Measurements from ENCODE around the gene KCNJ4. TPM values are rescaled to one million over a fixed set of nuclear protein-coding genes. Genes with fewer than 3 reads are reported as not detected.

KCNJ4 gene
- total RNA-seq, 1 donor from 2014 or later: 0.43 TPM

GRCh38 chr22:38448945-38449745 is 5.9 kb downstream of the KCNJ4 start:
- no peak overlapping the region for H3K27ac Mint-ChIP-seq (ENCODE audit: unreplicated experiment)
- TF ChIP-seq CTCF (IDR thresholded peaks at IDR 0.05): no peak
- H3K9me3 Mint-ChIP-seq (ENCODE audit: unreplicated experiment): no peaks in the 10 kb centered on the region
- peaks cover 46% of the 10 kb centered on the region for H3K27me3 Mint-ChIP-seq (ENCODE audit: unreplicated experiment)
- peaks cover 2% of the 10 kb centered on the region for H3K4me1 Mint-ChIP-seq (ENCODE audit: unreplicated experiment)
- no peak overlapping the region for H3K4me3 Mint-ChIP-seq (ENCODE audit: unreplicated experiment)
- no peak for DNase-seq (ENCODE audit: extremely low spot score, unreplicated experiment)
- H3K36me3 Mint-ChIP-seq (ENCODE audit: unreplicated experiment): no peaks in the 10 kb centered on the region

DNA sequence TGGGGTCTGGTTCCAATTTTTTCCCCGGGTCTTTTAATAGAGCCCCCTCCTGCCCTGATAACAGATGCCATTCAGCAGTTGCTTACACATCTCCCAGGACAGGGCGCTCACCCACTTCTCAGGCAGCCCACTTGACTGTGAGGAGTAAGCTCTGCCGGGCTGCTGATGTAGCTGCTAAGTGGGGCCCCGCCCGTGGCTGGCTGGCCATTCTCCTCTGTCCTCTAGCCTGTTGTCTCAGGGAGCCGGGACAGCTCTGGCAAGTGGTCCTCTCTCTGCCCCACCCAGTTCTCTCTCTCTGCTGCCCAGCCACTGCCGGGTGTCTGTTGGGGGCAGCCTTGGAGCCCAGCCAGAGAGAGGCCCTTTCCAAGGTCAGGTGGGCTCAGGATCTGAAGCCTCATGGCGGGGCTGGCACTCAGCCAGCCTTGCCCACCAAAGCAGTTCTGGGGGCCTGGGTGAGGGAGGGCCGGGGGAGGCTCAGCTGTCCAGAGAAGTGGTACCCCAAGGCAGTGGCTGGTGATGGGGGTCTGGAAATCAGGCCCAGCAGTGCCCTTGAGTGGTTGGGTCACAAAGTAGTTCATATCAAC is 8.9 kb downstream of the KCNJ4 start:
- Mint-ChIP-seq H3K36me3 (ENCODE audit: unreplicated experiment) (no peaks in the 10 kb centered on the region), H3K4me1 (ENCODE audit: unreplicated experiment) (no peaks in the 10 kb centered on the region), H3K4me3 (ENCODE audit: unreplicated experiment) (no peak overlapping the region), H3K27ac (ENCODE audit: unreplicated experiment) (no peak overlapping the region), H3K9me3 (ENCODE audit: unreplicated experiment) (no peaks in the 10 kb centered on the region), H3K27me3 (ENCODE audit: unreplicated experiment) (peaks cover 34% of the 10 kb centered on the region)
- no peak for TF ChIP-seq CTCF (IDR thresholded peaks at IDR 0.05)
- no peak for DNase-seq (ENCODE audit: extremely low spot score, unreplicated experiment)

GRCh38 chr22:38444783-38445182 is 10.2 kb downstream of the KCNJ4 start:
- Mint-ChIP-seq H3K27ac (ENCODE audit: unreplicated experiment) (no peak overlapping the region), H3K4me3 (ENCODE audit: unreplicated experiment) (no peak overlapping the region), H3K9me3 (ENCODE audit: unreplicated experiment) (no peaks in the 10 kb centered on the region), H3K4me1 (ENCODE audit: unreplicated experiment) (no peaks in the 10 kb centered on the region), H3K27me3 (ENCODE audit: unreplicated experiment) (peaks cover 29% of the 10 kb centered on the region), H3K36me3 (ENCODE audit: unreplicated experiment) (no peaks in the 10 kb centered on the region)
- no peak for TF ChIP-seq CTCF (IDR thresholded peaks at IDR 0.05)
- no peak for DNase-seq (ENCODE audit: extremely low spot score, unreplicated experiment)

DNA sequence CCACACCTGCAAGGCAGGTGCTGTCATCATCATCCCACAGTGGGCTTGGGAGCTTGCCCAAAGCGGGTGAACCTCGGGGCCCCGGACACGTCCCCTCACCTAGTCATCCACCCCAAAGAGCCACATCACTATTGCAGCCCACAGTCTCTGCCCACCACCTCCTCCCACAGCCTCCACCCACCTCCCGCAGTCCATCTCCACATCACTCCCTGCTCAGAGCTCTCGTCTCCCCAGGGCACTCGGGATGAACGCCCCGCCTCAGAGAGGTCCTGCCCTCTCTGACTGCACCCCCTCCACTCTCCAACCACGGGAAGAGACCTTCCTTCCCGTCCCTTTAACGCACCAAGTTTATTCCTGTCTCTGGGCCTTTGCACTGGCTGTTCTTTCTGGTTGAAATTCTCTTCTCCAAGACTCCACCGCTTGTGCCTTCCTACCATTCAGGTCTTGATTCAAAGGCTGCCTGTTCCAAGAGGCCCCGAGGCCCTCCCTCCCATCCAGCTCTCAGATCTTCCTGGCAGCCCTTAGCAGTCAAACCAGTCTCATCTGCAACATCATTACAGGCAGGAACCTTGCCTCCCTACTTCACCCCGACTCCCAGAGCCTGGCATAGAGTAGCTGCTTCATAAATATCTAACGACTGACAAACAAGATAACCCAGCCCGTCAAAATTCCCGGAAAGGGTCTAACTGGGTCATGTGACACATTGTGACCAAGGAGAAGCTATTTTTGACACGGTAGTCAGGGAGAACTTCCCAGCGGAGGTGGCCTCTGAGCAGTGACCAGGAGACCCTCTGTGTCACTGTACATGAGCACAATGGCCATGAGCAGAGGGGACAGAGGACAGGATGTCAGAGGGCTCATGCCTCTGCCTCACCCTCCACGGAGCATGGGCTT is 11.1 kb downstream of the KCNJ4 start:
- H3K9me3 Mint-ChIP-seq (ENCODE audit: unreplicated experiment): no peaks in the 10 kb centered on the region
- H3K4me1 Mint-ChIP-seq (ENCODE audit: unreplicated experiment): no peaks in the 10 kb centered on the region
- no peak for TF ChIP-seq CTCF (IDR thresholded peaks at IDR 0.05)
- H3K36me3 Mint-ChIP-seq (ENCODE audit: unreplicated experiment): no peaks in the 10 kb centered on the region
- no peak overlapping the region for H3K27ac Mint-ChIP-seq (ENCODE audit: unreplicated experiment)
- no peak for DNase-seq (ENCODE audit: extremely low spot score, unreplicated experiment)
- no peak overlapping the region for H3K4me3 Mint-ChIP-seq (ENCODE audit: unreplicated experiment)
- H3K27me3 Mint-ChIP-seq (ENCODE audit: unreplicated experiment): peaks cover 27% of the 10 kb centered on the region

Measured in osteocyte (in vitro differentiated cells).